Esophagus muscularis mucosa (tissue), 4 donors: ENCODE data around the gene GBGT1.

Experiments
- EP300 ChIP-seq: sonication (generic); formaldehyde crosslinking; IDR thresholded peaks from one replicate; pipeline ENCODE4 v1.6.1; 2017; ENCODE audit warnings: antibody characterized with exemption
- POLR2A ChIP-seq: fragments of 450-650 bp; IDR thresholded peaks from one replicate; pipeline ENCODE4 v1.6.1; 2017; ENCODE audit warnings: antibody characterized with exemption, moderate library complexity, mild to moderate bottlenecking, low read depth
- TF ChIP-seq, protein P1 (sequence below), 3 experiments: fragments of 200-600 bp in 2 of 3; fragments of 450-650 bp in 1 of 3; sonication (generic) in 2 of 3; IDR thresholded peaks; one replicate each; pipeline ENCODE4 v1.5.1; 2017 to 2019; ENCODE audit warnings: antibody characterized with exemption in 3 of 3, mild to moderate bottlenecking in 2 of 3, moderate library complexity in 1 of 3

DNA sequence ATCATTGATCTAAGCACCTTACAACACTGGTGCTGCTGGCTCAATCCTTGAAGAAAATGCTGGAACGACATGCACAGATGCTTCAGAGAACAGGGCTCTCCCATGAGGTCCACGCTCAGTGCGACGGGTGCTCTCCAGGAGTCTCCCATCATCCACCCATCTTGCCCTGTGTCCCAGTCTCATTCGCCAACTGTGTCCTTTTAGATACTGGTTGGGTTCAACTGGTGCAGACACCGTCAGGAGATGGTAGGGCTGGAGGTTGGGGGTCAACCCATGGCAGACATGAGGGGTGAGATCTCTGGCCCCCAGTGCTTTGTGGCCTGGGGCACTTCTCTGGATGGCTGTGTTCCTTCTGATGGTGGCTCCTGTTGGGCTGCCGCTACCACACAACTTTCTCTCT lies 46.9 kb upstream of the GBGT1 start:
- TF ChIP-seq, protein P1, sequence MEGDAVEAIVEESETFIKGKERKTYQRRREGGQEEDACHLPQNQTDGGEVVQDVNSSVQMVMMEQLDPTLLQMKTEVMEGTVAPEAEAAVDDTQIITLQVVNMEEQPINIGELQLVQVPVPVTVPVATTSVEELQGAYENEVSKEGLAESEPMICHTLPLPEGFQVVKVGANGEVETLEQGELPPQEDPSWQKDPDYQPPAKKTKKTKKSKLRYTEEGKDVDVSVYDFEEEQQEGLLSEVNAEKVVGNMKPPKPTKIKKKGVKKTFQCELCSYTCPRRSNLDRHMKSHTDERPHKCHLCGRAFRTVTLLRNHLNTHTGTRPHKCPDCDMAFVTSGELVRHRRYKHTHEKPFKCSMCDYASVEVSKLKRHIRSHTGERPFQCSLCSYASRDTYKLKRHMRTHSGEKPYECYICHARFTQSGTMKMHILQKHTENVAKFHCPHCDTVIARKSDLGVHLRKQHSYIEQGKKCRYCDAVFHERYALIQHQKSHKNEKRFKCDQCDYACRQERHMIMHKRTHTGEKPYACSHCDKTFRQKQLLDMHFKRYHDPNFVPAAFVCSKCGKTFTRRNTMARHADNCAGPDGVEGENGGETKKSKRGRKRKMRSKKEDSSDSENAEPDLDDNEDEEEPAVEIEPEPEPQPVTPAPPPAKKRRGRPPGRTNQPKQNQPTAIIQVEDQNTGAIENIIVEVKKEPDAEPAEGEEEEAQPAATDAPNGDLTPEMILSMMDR (IDR thresholded peaks at IDR 0.05) = no peak
- TF ChIP-seq POLR2A (no peak), EP300 (no peak)
